HG03575 (cell line): ENCODE measurements around the gene LSM4.
A peak's percentile ranks its signal among the peaks of the same experiment; 100 is the strongest.
"Not testable (repeated sequence)": the region's sequence is repeated elsewhere in the genome, so short reads cannot be mapped to it uniquely, and the experiment has no call there.

Experiments used
- ATAC-seq: cut with Tn5 transposase; IDR thresholded peaks from one replicate; pipeline ENCODE4 v1.9.1; 2021; ENCODE audit not compliant: unreplicated experiment, insufficient number of reproducible peaks, low FRiP score; ENCODE audit errors: extremely low read depth

The LSM4 gene

GRCh38 chr19:18344582-18344950, 21.7 kb upstream of the LSM4 start:
- ATAC-seq: no peak

GRCh38 chr19:18342090-18342632, 19.3 kb upstream of the LSM4 start:
- no peak for ATAC-seq

GRCh38 chr19:18340990-18341868, 18.4 kb upstream of the LSM4 start:
- ATAC-seq: no peak

GRCh38 chr19:18340190-18340989, 17.5 kb upstream of the LSM4 start, which contains the start of gene PGPEP1:
TSS of gene PGPEP1 (plus strand) at chr19:18340598. CDS start at chr19:18340682, 84 bp downstream.
- ATAC-seq: no peak

GRCh38 chr19:18339723-18340122, 16.8 kb upstream of the LSM4 start:
- ATAC-seq: no peak

GRCh38 chr19:18338541-18338940, 15.7 kb upstream of the LSM4 start:
- no peak for ATAC-seq

GRCh38 chr19:18336121-18336520, 13.2 kb upstream of the LSM4 start:
- ATAC-seq: no peak

- ATAC-seq: no peak
These were observed 10.8 kb upstream of the LSM4 start for GRCh38 chr19:18333680-18334079.

GRCh38 chr19:18332917-18333530, 10.1 kb upstream of the LSM4 start:
- ATAC-seq: no peak

- no peak for ATAC-seq
These were observed 8.0 kb upstream of the LSM4 start for GRCh38 chr19:18330868-18331267.

- no peak for ATAC-seq
These were observed 6.1 kb upstream of the LSM4 start for GRCh38 chr19:18329035-18329376.

- ATAC-seq: peak; percentile 45
These were observed 5.6 kb upstream of the LSM4 start for GRCh38 chr19:18328340-18329034.

GRCh38 chr19:18326772-18327171, 3.9 kb upstream of the LSM4 start:
- ATAC-seq: no peak

GRCh38 chr19:18324373-18324731, 1.5 kb upstream of the LSM4 start:
- ATAC-seq: not testable (repeated sequence)

- no peak for ATAC-seq
These were observed 538 bp downstream of the LSM4 start for GRCh38 chr19:18322318-18322758.

- ATAC-seq: no peak
These were observed 1.2 kb downstream of the LSM4 start for GRCh38 chr19:18321734-18322102.

GRCh38 chr19:18320865-18321733, 1.8 kb downstream of the LSM4 start:
- no peak for ATAC-seq

GRCh38 chr19:18319591-18320135, 3.2 kb downstream of the LSM4 start:
- ATAC-seq: no peak
